ENCODE data around the gene COPB2.
"Not testable (repeated sequence)": the region's sequence is repeated elsewhere in the genome, so short reads cannot be mapped to it uniquely, and the experiment has no call there.

The COPB2 gene

GRCh38 chr3:139414608-139415224, 25.3 kb upstream of the COPB2 start:
- no peak for DNase-seq (ENCODE audit: low read depth)
- no peak overlapping the region for H3K4me3 ChIP-seq (ENCODE audit: control insufficient read depth, low read depth, low read length)
- TF ChIP-seq CTCF (conservative IDR thresholded peaks at IDR 0.05; ENCODE audit: control insufficient read depth, insufficient read depth, low read depth, low read length) = no peak

- H3K4me3 ChIP-seq (ENCODE audit: control insufficient read depth, low read depth, low read length); DNase-seq (ENCODE audit: low read depth): not testable (repeated sequence)
Observed at GRCh38 chr3:139412891-139413290, 23.4 kb upstream of the COPB2 start.

GRCh38 chr3:139401155-139401554, 11.7 kb upstream of the COPB2 start:
- not testable (repeated sequence) for H3K4me3 ChIP-seq (ENCODE audit: control insufficient read depth, low read depth, low read length); DNase-seq (ENCODE audit: low read depth)

- no peak for DNase-seq (ENCODE audit: low read depth)
- TF ChIP-seq CTCF (conservative IDR thresholded peaks at IDR 0.05; ENCODE audit: control insufficient read depth, insufficient read depth, low read depth, low read length) = no peak
- H3K4me3 ChIP-seq (ENCODE audit: control insufficient read depth, low read depth, low read length) = no peak overlapping the region
Observed at GRCh38 chr3:139396707-139397106, 7.3 kb upstream of the COPB2 start.

GRCh38 chr3:139394116-139394515, 4.7 kb upstream of the COPB2 start:
- H3K4me3 ChIP-seq (ENCODE audit: control insufficient read depth, low read depth, low read length) = no peak overlapping the region
- no peak for TF ChIP-seq CTCF (conservative IDR thresholded peaks at IDR 0.05; ENCODE audit: control insufficient read depth, insufficient read depth, low read depth, low read length)
- DNase-seq (ENCODE audit: low read depth) = peak; percentile 47

- no peak for DNase-seq (ENCODE audit: low read depth)
- TF ChIP-seq CTCF (conservative IDR thresholded peaks at IDR 0.05; ENCODE audit: control insufficient read depth, insufficient read depth, low read depth, low read length) = no peak
- peak overlapping the region; percentile 99 for H3K4me3 ChIP-seq (ENCODE audit: control insufficient read depth, low read depth, low read length)
Observed at GRCh38 chr3:139388821-139389551, 461 bp downstream of the COPB2 start.

GRCh38 chr3:139388077-139388476, 1.4 kb downstream of the COPB2 start:
- TF ChIP-seq CTCF (conservative IDR thresholded peaks at IDR 0.05; ENCODE audit: control insufficient read depth, insufficient read depth, low read depth, low read length) = no peak
- H3K4me3 ChIP-seq (ENCODE audit: control insufficient read depth, low read depth, low read length) = peak overlapping the region; percentile 99
- DNase-seq (ENCODE audit: low read depth) = no peak

- DNase-seq (ENCODE audit: low read depth); H3K4me3 ChIP-seq (ENCODE audit: control insufficient read depth, low read depth, low read length): not testable (repeated sequence)
Observed at GRCh38 chr3:139382291-139382690, 7.2 kb downstream of the COPB2 start.
